GM10266 (cell line): ENCODE results near the gene RACK1.
"Not testable (repeated sequence)": the region's sequence is repeated elsewhere in the genome, so short reads cannot be mapped to it uniquely, and the experiment has no call there.

ENCODE experiments used
- DNase-seq: peaks from one replicate; pipeline ENCODE4 v3.0.0; 2012; ENCODE audit errors: extremely low spot score
- CTCF ChIP-seq: IDR thresholded peaks from 2 replicates; pipeline ENCODE4 v1.5.1; 2012; ENCODE audit warnings: mild to moderate bottlenecking, low read depth; ENCODE audit not compliant: control insufficient read depth, insufficient read depth; ENCODE audit errors: missing control alignments

The RACK1 gene

GRCh38 chr5:181243564-181244343 lies at the start of gene RACK1:
Gene RACK1, minus strand, starts transcription at chr5:181243906. Its CDS starts 106 bp downstream, at chr5:181243800.
- no peak for TF ChIP-seq CTCF
- peak; percentile 89 for DNase-seq

- not testable (repeated sequence) for DNase-seq
Observed at GRCh38 chr5:181287331-181287730, 43.6 kb upstream of the RACK1 start.

- DNase-seq, result not testable (repeated sequence)
Observed at GRCh38 chr5:181285962-181286705, 42.4 kb upstream of the RACK1 start.

GRCh38 chr5:181283841-181284755 lies 40.4 kb upstream of the RACK1 start:
- DNase-seq, result not testable (repeated sequence)

- no peak for DNase-seq
- no peak for TF ChIP-seq CTCF
Observed at GRCh38 chr5:181283347-181283746, 39.6 kb upstream of the RACK1 start.

GRCh38 chr5:181282874-181283273 lies 39.2 kb upstream of the RACK1 start:
- no peak for TF ChIP-seq CTCF
- DNase-seq, result no peak

- not testable (repeated sequence) for DNase-seq
Observed at GRCh38 chr5:181282415-181282814, 38.7 kb upstream of the RACK1 start.

GRCh38 chr5:181281984-181282316 lies 38.2 kb upstream of the RACK1 start:
- no peak for TF ChIP-seq CTCF
- no peak for DNase-seq
